HG03175 (cell line): ENCODE measurements around the gene RFX7.

Experiments used
- ATAC-seq: cut with Tn5 transposase; IDR thresholded peaks from one replicate; pipeline ENCODE4 v1.9.1; 2021; ENCODE audit warnings: mild to moderate bottlenecking, moderate library complexity; ENCODE audit not compliant: unreplicated experiment

The RFX7 gene

DNA sequence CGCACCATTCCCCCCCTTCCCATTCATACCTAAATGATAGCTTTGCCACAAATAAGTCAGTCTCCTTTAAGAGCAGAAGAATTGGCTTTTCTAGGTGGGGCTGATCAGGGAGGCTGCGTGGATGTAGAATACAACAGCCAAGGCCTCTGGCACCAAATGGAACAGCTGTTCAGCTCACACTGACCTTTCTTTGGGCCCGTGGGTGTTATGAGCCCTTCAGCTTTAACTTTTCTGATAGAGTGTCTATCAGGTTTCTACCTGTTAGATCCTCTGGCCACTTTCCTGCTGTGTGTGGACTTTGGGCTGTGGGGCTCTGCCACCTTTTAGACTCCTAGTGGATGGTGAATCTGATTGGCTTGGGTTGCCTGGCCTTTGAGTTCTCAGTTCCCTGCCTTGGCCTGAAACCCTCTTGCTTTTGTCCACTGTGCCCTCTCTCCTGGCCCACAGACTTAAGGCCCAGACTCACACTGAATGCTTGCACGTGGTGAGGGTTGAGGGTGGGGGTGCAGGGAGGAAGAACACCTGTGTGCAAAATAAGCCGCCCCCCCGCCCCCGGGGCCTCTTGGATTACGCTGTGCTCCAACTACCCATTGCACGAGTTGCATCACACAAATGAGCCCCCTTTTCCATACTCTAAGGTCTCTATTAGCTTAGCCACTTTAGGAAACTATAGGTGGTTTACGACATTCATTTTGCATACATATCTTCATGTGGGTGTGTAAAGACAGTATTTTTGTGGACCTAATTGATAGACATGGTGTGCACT lies 1.3 kb upstream of the RFX7 start:
- no peak for ATAC-seq

DNA sequence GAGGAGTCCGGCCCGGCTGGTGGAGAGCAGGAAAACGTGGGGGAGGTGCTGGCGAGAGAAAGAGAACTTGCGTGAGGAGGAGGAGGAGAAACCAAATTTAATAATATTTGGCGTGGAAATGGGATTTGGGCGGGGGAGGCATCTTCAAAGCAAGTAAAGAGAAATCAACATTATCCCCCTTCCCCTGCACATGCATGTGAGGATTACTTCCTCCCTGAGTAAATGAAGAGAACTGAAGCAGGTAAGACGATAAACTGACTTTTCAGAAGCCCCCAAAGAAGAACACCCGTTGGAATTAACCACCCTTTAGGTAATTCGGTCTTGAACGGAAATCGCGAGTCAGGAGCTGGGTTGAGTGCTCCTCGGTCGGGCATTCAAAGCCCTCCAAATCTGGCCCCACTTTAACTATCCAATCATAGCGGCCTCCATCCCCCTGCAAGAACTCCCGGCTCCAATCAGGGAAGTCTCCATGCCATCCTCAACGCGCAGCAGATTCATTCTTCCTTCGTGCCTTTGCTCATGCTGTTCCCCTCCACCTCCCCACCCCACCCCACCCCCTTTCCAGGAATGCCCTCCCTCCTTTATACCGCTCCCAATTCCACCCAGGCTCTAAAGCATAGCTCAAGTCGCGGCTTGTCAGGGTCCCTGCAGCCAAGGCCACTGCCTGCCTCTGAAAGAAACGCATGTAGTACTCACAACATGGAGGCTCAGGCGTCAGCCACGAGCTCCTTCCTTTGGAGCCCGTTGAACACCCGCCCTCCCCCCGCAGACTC lies 545 bp upstream of the RFX7 start:
- no peak for ATAC-seq

DNA sequence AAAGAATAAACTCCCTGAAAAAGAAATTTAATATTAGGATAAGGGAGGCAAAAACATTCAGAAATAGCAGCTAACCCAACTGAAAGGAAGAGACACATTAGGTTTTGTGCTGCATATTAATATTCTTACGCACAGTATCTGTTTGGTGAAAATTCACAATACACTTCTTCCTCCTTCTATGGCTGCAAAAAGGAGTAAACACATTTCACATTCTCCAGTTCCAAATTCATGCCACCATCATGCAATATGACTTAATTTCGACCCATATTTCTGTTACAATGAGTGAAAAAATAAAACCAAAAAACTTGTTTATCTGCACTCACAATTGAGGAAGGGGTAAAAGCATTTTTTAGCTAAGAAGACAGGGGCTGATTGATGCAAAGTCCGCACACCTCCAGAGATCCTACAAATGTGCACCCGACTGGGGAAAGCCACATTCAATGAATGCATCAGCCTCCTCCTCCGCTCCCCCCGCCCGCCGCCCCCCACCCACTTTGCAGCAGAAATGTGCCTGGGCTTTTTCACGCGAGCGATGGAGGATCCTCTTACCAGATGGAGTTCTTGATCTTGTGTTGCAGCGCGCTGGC lies 1.0 kb downstream of the RFX7 start:
- no peak for ATAC-seq

DNA sequence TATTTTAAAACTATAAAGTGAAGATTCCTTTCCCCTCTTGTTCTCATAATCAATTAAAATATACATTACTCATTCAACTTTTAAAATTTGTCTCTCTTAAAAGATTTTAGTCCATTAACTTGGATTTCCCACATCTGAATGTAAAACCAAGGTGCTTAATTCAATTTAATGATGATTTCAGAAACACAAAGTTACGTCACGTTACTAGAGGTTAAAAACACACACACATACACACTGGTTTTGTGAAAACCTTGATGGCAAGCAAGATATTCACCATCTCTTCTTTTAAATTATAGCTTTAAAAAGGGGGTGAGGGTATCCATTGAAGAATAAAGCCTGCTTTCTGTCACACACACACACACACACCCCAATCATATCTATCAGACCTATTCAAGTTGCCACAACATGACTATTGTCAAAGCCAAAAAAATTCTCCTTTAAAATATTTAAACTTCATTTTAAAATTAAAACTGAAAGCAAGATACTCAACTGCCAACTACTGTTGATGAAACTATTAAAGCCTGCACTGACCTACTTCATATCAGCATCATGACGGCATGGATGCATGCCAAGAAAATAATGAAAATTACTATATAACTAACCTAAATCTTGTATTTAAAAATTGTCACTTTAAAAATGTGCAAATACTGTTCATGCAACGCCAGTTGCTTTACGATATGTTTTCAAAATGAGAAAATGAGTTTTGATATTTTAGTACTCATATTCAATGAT lies 2.1 kb downstream of the RFX7 start:
- no peak for ATAC-seq

DNA sequence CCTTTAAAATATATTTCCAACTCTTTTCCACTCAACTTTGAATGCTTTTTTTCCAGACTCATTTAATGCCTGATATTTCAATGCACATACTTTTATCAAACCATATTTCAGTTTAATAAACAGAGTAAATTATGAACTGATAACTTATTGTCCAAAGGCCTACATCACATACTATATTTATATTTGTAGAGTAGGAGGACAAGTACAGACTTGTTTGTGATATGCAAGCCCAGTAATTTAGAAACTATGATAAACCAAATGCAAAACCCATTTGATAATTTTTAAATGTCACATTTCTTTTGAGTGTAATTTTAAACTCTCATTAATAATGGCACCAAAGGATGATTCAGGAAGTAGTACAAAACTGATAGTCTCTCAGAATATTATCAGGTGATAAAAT lies 3.3 kb downstream of the RFX7 start:
- no peak for ATAC-seq

DNA sequence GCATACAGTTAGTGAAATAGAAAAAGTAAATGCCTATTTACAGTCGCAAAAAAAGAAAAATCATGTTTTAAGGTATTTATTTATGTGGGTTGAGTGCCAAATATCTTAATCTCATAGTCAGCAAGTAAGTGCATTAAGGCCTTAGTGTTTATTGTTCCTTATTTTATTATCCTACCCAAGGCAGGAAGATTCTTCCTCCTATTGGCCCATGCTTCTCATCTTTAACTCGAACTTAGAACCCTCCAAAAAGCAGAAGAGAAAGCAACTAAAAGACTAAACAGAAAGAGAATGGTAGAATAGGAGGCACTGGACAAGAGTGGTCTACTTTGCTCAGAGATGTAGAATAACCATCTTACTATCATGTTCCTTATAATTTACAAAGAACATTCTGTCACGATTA lies 7.5 kb downstream of the RFX7 start:
- no peak for ATAC-seq

DNA sequence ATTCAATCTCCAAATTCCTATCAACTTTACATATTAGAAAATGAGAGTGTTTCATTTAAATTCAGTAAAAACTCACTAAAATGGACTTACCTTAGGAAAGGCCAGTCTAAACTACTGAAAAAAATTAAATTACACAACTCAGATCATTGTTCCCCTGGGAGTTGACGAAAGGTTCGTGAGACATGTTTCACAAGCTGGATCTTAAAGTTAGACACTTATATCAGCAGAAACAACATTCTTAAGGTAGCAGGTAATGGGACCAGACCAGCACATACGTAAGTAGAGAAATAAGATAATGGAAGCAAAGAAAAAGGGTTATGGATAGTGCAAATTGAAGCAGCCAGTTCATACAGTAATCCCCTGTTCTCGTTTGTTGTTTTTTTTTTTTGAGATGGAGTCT lies 8.9 kb downstream of the RFX7 start:
- no peak for ATAC-seq

DNA sequence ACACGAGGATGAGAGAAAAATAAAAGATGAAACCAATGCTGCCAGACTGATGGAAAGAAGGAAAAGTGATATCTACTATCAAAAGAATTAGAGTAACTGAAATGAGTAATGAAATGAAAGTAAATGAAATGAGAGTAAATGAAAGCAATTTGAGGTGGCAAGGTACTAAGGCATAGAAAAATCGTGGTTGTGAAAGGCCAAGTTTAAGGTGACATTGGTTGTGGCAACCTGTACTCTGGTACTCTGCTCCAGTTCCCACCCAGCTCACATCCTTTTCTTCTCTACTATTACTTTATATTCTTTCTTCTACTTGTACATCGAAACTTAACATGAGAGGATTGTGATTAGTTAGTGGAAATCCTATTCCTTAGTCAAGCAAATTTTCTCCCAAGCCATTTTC lies 10.1 kb downstream of the RFX7 start:
- no peak for ATAC-seq

DNA sequence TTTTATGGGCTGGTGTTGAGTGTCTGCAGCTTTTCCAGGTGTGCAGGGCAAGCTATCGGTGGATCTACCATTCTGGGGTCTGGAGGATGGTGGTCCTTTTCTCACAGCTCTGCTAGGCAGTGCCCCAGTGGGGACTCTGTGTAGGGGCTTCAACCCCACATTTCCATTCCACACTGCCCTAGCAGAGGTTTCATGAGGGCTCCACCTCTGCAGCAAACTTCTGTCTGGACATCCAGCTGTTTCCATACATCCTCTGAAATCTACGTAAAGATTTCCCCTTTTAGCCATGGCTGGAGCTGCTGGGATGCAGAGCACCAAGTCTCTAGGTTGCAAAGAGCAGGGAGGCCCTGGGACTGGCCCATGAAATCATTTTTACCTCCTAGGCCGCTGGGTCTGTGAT lies 11.6 kb downstream of the RFX7 start:
- ATAC-seq = no peak

DNA sequence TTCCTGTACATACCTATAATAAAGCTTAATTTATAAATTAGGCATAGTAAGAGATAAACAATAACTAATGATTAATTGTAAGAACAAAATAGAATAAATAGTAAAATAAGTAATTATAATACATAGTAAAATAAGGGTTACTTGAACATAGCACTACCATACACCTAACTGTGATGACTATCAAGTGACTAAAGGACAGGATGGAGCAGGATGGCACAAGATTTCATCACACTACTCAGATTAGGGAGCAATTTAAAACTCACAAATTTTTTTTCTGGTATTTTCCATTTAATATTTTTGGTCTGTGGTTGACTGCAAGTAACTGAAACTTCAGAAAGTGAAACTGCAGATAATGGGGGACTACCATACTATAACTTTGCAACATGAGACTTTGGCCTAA lies 14.8 kb downstream of the RFX7 start:
- ATAC-seq = no peak

DNA sequence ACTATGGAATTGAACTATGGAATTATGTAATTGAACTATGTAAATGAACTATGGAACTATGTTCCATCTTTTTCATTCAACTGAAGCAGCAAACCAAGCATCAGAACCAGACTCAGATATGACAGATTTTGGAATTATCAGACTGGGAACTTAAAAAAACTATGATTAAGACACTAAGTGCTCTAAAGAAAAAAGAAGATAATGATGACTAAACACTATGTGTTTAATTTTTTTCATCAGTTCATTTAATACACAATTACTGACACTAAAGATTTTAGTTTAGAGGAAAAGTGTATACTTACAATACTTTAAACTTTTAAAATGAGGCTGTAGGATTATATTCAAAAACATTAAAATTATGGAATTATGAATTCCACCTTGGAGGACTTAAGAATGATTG lies 15.3 kb downstream of the RFX7 start:
- ATAC-seq = no peak

DNA sequence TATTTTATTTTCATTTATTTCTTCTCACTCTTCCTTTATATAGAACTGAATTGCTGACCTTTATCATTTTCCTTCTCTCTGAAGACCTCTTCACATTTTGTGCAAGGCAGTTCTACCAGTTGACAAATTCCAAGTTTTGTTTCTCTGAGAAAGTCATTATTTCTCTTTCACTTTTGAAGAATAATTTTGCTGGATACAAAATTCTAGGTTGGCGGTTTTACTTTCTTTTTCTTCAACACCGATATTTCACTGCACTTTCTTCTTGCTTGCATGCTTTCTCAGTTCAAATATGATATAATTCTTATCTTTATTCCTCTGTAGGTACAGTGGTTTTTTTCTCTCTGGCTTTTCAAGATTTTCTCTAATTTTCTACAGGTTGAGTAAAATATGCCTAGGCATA lies 15.9 kb downstream of the RFX7 start:
- no peak for ATAC-seq

DNA sequence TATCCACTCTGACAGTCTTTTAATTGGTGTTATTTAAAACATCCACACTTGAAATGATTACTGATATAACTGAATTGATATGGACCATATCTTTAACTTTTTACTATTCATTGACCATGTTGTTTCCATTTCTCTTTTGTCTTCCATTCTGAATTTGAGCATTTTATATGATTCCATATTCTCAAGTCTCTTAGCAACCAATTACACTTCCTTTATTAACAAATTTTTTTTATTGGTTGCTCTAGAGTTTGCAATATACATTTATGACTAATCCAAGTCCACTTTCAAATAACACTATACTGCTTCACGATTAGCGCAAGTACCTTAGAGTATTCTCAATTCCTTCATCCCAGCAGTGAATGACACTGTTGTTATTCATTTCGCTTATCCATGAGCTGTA lies 16.4 kb downstream of the RFX7 start:
- ATAC-seq = no peak

DNA sequence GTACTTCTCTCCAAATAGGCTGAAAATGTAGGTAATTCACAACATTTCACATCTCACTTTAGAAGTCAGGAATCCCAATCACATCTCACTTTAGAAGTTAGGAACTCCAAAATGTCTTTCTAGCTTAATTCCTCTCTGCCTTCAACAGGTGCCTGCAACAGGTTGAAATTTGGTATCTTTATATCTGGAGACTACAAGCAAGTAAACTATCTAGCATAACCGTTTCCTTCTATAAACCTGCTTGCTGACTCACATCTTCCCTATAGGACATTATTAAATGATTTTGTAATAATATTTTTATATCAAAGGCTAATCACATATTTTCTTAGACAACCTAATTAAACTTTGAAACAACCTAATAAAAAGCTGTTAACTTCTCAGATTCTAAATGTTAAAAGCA lies 18.2 kb downstream of the RFX7 start:
- ATAC-seq = no peak

DNA sequence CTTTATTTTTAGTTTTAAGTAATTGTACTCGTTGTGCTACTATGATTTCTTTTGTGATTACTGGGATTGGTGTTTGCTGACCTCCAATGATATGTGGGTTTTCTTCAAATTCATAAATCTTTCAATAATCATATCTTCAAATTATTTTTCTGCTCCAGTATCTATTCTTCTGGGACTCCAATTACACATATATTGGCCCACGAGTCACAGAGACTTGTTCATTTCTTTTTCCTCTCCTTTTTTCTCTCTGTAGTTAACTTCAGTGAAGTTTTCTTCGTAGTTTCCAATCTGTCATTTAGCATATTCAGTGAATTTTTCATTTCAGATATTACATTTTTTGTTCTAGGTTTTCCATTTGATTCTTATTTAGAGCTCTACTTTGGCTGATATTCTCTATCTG lies 21.4 kb downstream of the RFX7 start:
- ATAC-seq = no peak

DNA sequence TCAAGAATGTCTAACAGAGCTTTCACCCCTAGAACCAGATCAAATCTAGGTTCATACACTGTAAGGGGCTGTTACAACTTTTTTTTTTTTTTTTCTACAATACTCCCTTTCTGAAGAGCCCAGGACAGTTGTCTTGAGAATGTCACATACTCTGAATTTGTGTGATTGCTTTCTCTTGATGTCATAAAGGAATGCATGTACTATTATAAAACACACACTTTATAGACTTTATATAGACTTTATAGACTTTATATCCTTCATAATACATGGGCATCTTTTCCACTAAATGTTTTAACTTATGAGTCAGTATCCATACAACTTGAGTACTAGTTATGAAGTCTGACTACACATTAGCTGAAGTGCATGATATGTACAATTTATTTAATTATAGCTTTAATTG lies 26.3 kb downstream of the RFX7 start:
- no peak for ATAC-seq

DNA sequence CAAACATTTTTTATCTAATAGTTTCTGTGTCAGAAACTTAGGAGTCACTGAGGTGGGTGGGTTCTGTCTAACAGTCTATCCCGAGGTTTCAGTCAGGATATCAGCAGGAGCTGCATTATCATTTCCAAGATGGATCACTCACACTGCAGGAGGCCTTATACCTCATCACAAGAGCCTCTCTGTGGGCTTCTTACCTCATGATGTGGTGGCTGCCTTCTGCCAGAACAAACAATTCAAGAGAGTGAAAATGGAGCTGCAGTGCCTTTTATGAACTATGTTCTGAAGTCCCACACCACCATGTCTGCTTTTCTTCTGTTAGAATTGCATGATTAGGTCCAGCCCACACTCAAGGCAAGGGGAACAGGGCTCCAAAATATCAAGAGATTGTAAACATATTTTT lies 27.9 kb downstream of the RFX7 start:
- no peak for ATAC-seq

DNA sequence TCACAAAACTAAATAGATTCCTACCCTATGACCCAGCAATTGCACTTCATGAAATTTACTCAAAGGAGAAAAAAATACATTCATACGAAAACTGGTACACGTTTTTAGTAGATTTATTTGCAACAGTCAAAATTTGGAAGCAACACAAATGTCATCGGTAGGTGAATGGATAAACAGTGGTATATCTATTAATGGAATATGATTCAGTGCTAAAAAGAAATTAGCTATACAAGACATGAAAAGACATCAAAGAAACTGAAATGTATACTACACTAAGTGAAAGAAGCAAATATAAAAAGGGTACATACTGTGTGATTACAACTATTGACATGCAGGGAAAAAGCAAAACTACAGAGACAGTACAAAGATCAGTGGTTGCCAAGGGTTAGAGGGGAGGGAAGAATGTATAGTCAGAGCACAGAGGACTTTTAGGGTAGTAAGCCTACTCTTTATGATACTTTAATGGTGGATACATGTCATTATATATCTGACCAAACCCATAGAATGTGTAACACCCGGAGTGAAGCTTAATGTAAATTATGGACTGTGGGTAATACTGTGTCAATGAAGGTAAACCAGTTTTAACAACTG lies 31.6 kb downstream of the RFX7 start:
- no peak for ATAC-seq

DNA sequence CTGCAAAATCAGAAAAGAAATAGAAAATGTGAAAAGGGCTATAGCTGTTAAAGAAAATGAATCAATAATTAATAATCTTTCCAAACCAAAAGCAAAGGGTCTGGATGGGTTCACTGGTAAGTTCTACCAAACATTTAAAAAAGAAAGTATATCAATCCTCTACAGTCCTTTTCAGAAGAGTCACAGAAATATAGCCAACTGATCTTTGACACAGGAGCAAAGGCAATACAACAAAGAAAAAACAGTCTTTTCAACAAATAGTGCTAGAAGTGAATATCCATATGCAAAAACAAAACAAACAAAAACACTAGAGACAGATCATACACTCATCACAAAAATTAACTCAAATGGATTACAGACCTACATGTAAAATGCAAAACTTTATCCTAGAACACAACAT lies 32.6 kb downstream of the RFX7 start:
- ATAC-seq = no peak

DNA sequence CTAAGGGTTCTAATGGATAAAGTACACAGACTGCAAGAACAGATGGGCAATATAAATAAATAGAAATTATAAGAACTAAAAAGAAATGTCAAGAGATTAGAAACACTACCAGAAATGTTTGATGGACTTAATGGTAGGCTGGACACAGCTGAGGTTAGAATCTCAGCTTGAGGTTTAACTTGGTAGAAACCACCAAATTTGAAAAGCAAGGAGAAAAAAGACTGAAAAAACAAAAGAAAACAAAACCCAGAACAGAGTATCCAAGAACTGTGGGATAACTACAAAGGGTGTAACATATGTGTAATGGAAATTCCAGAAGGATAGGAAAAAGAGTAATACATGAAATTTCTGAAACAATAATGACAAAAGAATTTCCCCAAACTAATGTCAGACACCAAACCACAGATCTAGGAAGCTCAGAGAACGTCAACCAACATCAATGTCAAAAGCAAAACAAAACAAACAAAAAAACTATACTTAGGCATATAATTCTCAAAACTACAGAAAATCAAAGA lies 35.0 kb downstream of the RFX7 start:
- no peak for ATAC-seq

DNA sequence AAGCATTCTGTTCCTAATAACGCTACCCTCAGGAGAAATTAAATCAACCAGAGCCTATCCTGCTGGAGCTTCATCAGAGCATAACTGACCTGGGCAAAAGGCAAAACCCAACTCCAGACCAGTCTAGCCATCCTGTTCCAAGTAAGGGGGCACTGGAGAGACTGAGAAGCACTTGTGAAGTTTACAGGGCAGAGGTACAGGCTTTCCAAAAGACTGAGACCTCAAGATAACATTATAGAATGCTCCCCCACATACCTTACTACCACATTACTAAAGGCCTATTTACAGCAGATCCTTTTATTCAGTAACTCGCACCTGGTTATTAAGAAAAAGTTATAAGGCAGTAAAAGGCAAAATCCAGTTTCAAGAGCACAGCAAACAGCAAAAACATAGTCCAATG lies 35.5 kb downstream of the RFX7 start:
- no peak for ATAC-seq
